OCI-LY7 (cell line): ENCODE measurements around the gene MCRIP1.

ENCODE experiments used
- CTCF ChIP-seq: fragments of 200-600 bp; sonication (generic); conservative IDR thresholded peaks from 2 replicates; pipeline ENCODE4 v1.5.1; 2014; ENCODE audit warnings: mild to moderate bottlenecking, antibody characterized with exemption, low read length, moderate library complexity, mixed read lengths
- EZH2phosphoT487 ChIP-seq: fragments of 200-600 bp; sonication (generic); IDR thresholded peaks from 2 replicates; pipeline ENCODE4 v1.6.1; 2018; ENCODE audit warnings: low read depth, borderline replicate concordance, mild to moderate bottlenecking, mixed run types, antibody characterized with exemption, low read length, moderate library complexity, mixed read lengths

DNA sequence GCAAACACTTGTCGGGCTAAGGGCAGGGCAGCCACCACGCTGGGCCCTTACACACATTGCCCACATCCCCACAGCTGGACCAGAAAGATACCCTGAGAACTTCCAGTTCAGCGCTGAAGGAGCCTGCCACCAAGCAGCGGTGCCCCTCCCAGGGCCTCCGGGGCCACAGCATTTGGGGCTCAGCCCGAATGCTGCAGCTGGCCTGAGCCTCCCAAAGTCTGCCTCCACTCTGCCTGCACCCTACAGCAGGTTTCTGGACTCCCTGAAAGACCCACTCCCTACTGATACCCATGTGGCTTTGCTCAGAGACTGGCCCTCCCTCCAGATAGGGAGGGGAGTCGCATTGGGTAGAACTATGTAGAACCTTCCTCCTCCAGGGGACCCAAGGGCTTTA is 1.5 kb downstream of the MCRIP1 start:
- TF ChIP-seq CTCF (no peak), EZH2phosphoT487 (no peak)
